Measurements from ENCODE around the gene TNFAIP8L3.

The TNFAIP8L3 gene

GRCh38 chr15:51112078-51112477 lies 17.4 kb upstream of the TNFAIP8L3 start:
- no peak overlapping the region for H3K9ac ChIP-seq (ENCODE audit: low read depth, low read length)
- no peaks in the 10 kb centered on the region for H3K27me3 ChIP-seq (ENCODE audit: control insufficient read depth, insufficient read depth, low read length)
- H3K36me3 ChIP-seq (ENCODE audit: control insufficient read depth, insufficient read depth, low read length), result no peaks in the 10 kb centered on the region
- no peak overlapping the region for H3K4me3 ChIP-seq (ENCODE audit: low read depth, low read length)
- peaks cover 7% of the 10 kb centered on the region for H3K4me1 ChIP-seq (ENCODE audit: control insufficient read depth, insufficient read depth, low read length)
- H3K9me3 ChIP-seq (ENCODE audit: control insufficient read depth, insufficient read depth, low read length), result no peaks in the 10 kb centered on the region

- Histone ChIP-seq H3K4me1 (ENCODE audit: control insufficient read depth, insufficient read depth, low read length) (peaks cover 3% of the 10 kb centered on the region), H3K9ac (ENCODE audit: low read depth, low read length) (no peak overlapping the region), H3K9me3 (ENCODE audit: control insufficient read depth, insufficient read depth, low read length) (no peaks in the 10 kb centered on the region)
These were observed 16.4 kb upstream of the TNFAIP8L3 start for GRCh38 chr15:51111061-51111460.

GRCh38 chr15:51110171-51110570 lies 15.5 kb upstream of the TNFAIP8L3 start:
- H3K27me3 ChIP-seq (ENCODE audit: control insufficient read depth, insufficient read depth, low read length), result no peaks in the 10 kb centered on the region
- peaks cover 3% of the 10 kb centered on the region for H3K4me1 ChIP-seq (ENCODE audit: control insufficient read depth, insufficient read depth, low read length)
- H3K9ac ChIP-seq (ENCODE audit: low read depth, low read length), result no peak overlapping the region
- no peaks in the 10 kb centered on the region for H3K36me3 ChIP-seq (ENCODE audit: control insufficient read depth, insufficient read depth, low read length)
- H3K4me3 ChIP-seq (ENCODE audit: low read depth, low read length), result no peak overlapping the region
- no peaks in the 10 kb centered on the region for H3K9me3 ChIP-seq (ENCODE audit: control insufficient read depth, insufficient read depth, low read length)

More at GRCh38 chr15:51111061-51111460, 16.4 kb upstream of the TNFAIP8L3 start:
- Histone ChIP-seq H3K36me3 (ENCODE audit: control insufficient read depth, insufficient read depth, low read length) (no peaks in the 10 kb centered on the region), H3K27me3 (ENCODE audit: control insufficient read depth, insufficient read depth, low read length) (no peaks in the 10 kb centered on the region), H3K4me3 (ENCODE audit: low read depth, low read length) (no peak overlapping the region)

- H3K4me1 ChIP-seq (ENCODE audit: control insufficient read depth, insufficient read depth, low read length), result peaks cover 3% of the 10 kb centered on the region
- no peak overlapping the region for H3K9ac ChIP-seq (ENCODE audit: low read depth, low read length)
- no peaks in the 10 kb centered on the region for H3K36me3 ChIP-seq (ENCODE audit: control insufficient read depth, insufficient read depth, low read length)
- H3K27me3 ChIP-seq (ENCODE audit: control insufficient read depth, insufficient read depth, low read length), result no peaks in the 10 kb centered on the region
- H3K9me3 ChIP-seq (ENCODE audit: control insufficient read depth, insufficient read depth, low read length), result no peaks in the 10 kb centered on the region
- no peak overlapping the region for H3K4me3 ChIP-seq (ENCODE audit: low read depth, low read length)
These were observed 14.3 kb upstream of the TNFAIP8L3 start for GRCh38 chr15:51108933-51109550.

GRCh38 chr15:51107612-51108011 lies 12.9 kb upstream of the TNFAIP8L3 start:
- Histone ChIP-seq H3K9ac (ENCODE audit: low read depth, low read length) (no peak overlapping the region), H3K36me3 (ENCODE audit: control insufficient read depth, insufficient read depth, low read length) (no peaks in the 10 kb centered on the region), H3K4me3 (ENCODE audit: low read depth, low read length) (no peak overlapping the region), H3K4me1 (ENCODE audit: control insufficient read depth, insufficient read depth, low read length) (peaks cover 3% of the 10 kb centered on the region), H3K27me3 (ENCODE audit: control insufficient read depth, insufficient read depth, low read length) (peaks cover 2% of the 10 kb centered on the region), H3K9me3 (ENCODE audit: control insufficient read depth, insufficient read depth, low read length) (no peaks in the 10 kb centered on the region)

- no peaks in the 10 kb centered on the region for H3K9me3 ChIP-seq (ENCODE audit: control insufficient read depth, insufficient read depth, low read length)
- H3K27me3 ChIP-seq (ENCODE audit: control insufficient read depth, insufficient read depth, low read length), result peaks cover 2% of the 10 kb centered on the region
- H3K4me1 ChIP-seq (ENCODE audit: control insufficient read depth, insufficient read depth, low read length), result no peaks in the 10 kb centered on the region
- no peak overlapping the region for H3K9ac ChIP-seq (ENCODE audit: low read depth, low read length)
- no peaks in the 10 kb centered on the region for H3K36me3 ChIP-seq (ENCODE audit: control insufficient read depth, insufficient read depth, low read length)
- no peak overlapping the region for H3K4me3 ChIP-seq (ENCODE audit: low read depth, low read length)
These were observed 11.8 kb upstream of the TNFAIP8L3 start for GRCh38 chr15:51106481-51106880.

GRCh38 chr15:51105430-51106016 lies 10.8 kb upstream of the TNFAIP8L3 start:
- Histone ChIP-seq H3K9ac (ENCODE audit: low read depth, low read length) (no peak overlapping the region), H3K4me1 (ENCODE audit: control insufficient read depth, insufficient read depth, low read length) (no peaks in the 10 kb centered on the region), H3K36me3 (ENCODE audit: control insufficient read depth, insufficient read depth, low read length) (no peaks in the 10 kb centered on the region), H3K27me3 (ENCODE audit: control insufficient read depth, insufficient read depth, low read length) (peaks cover 2% of the 10 kb centered on the region), H3K4me3 (ENCODE audit: low read depth, low read length) (no peak overlapping the region), H3K9me3 (ENCODE audit: control insufficient read depth, insufficient read depth, low read length) (no peaks in the 10 kb centered on the region)

- Histone ChIP-seq H3K9me3 (ENCODE audit: control insufficient read depth, insufficient read depth, low read length) (no peaks in the 10 kb centered on the region), H3K27me3 (ENCODE audit: control insufficient read depth, insufficient read depth, low read length) (peaks cover 2% of the 10 kb centered on the region), H3K36me3 (ENCODE audit: control insufficient read depth, insufficient read depth, low read length) (no peaks in the 10 kb centered on the region), H3K9ac (ENCODE audit: low read depth, low read length) (no peak overlapping the region), H3K4me3 (ENCODE audit: low read depth, low read length) (no peak overlapping the region), H3K4me1 (ENCODE audit: control insufficient read depth, insufficient read depth, low read length) (no peaks in the 10 kb centered on the region)
These were observed 9.8 kb upstream of the TNFAIP8L3 start for GRCh38 chr15:51104512-51104911.

GRCh38 chr15:51103330-51103729 lies 8.6 kb upstream of the TNFAIP8L3 start:
- no peak overlapping the region for H3K4me3 ChIP-seq (ENCODE audit: low read depth, low read length)

GRCh38 chr15:51100785-51101489 lies 6.2 kb upstream of the TNFAIP8L3 start:
- Histone ChIP-seq H3K27me3 (ENCODE audit: control insufficient read depth, insufficient read depth, low read length) (peaks cover 21% of the 10 kb centered on the region), H3K36me3 (ENCODE audit: control insufficient read depth, insufficient read depth, low read length) (no peaks in the 10 kb centered on the region), H3K9me3 (ENCODE audit: control insufficient read depth, insufficient read depth, low read length) (no peaks in the 10 kb centered on the region), H3K9ac (ENCODE audit: low read depth, low read length) (no peak overlapping the region), H3K4me3 (ENCODE audit: low read depth, low read length) (no peak overlapping the region), H3K4me1 (ENCODE audit: control insufficient read depth, insufficient read depth, low read length) (no peaks in the 10 kb centered on the region)

More at GRCh38 chr15:51103330-51103729, 8.6 kb upstream of the TNFAIP8L3 start:
- peaks cover 2% of the 10 kb centered on the region for H3K27me3 ChIP-seq (ENCODE audit: control insufficient read depth, insufficient read depth, low read length)
- H3K9ac ChIP-seq (ENCODE audit: low read depth, low read length), result no peak overlapping the region
- no peaks in the 10 kb centered on the region for H3K36me3 ChIP-seq (ENCODE audit: control insufficient read depth, insufficient read depth, low read length)
- no peaks in the 10 kb centered on the region for H3K4me1 ChIP-seq (ENCODE audit: control insufficient read depth, insufficient read depth, low read length)
- H3K9me3 ChIP-seq (ENCODE audit: control insufficient read depth, insufficient read depth, low read length), result no peaks in the 10 kb centered on the region

- no peaks in the 10 kb centered on the region for H3K9me3 ChIP-seq (ENCODE audit: control insufficient read depth, insufficient read depth, low read length)
- no peak overlapping the region for H3K4me3 ChIP-seq (ENCODE audit: low read depth, low read length)
- H3K9ac ChIP-seq (ENCODE audit: low read depth, low read length), result no peak overlapping the region
- H3K36me3 ChIP-seq (ENCODE audit: control insufficient read depth, insufficient read depth, low read length), result no peaks in the 10 kb centered on the region
- peaks cover 33% of the 10 kb centered on the region for H3K27me3 ChIP-seq (ENCODE audit: control insufficient read depth, insufficient read depth, low read length)
- H3K4me1 ChIP-seq (ENCODE audit: control insufficient read depth, insufficient read depth, low read length), result peaks cover 3% of the 10 kb centered on the region
These were observed 4.5 kb upstream of the TNFAIP8L3 start for GRCh38 chr15:51099185-51099584.

- H3K4me3 ChIP-seq (ENCODE audit: low read depth, low read length), result no peak overlapping the region
- H3K27me3 ChIP-seq (ENCODE audit: control insufficient read depth, insufficient read depth, low read length), result peaks cover 41% of the 10 kb centered on the region
- no peaks in the 10 kb centered on the region for H3K9me3 ChIP-seq (ENCODE audit: control insufficient read depth, insufficient read depth, low read length)
- no peaks in the 10 kb centered on the region for H3K36me3 ChIP-seq (ENCODE audit: control insufficient read depth, insufficient read depth, low read length)
- no peak overlapping the region for H3K9ac ChIP-seq (ENCODE audit: low read depth, low read length)
- peaks cover 3% of the 10 kb centered on the region for H3K4me1 ChIP-seq (ENCODE audit: control insufficient read depth, insufficient read depth, low read length)
These were observed 3.6 kb upstream of the TNFAIP8L3 start for GRCh38 chr15:51098331-51098619.
